WERI-Rb-1 (cell line): ENCODE measurements around the gene FHL1.
"Not testable (repeated sequence)": the region's sequence is repeated elsewhere in the genome, so short reads cannot be mapped to it uniquely, and the experiment has no call there.

Source experiments
- DNase-seq: peaks from one replicate; pipeline ENCODE4 v3.0.0-alpha.2; 2020
- H3K27ac ChIP-seq: fragments of 250-450 bp; sonication (Bioruptor Pico); 2 replicates; pipeline ENCODE4 v1.5.1; 2020; ENCODE audit warnings: mild to moderate bottlenecking, moderate library complexity
- H3K27me3 ChIP-seq: fragments of 250-450 bp; sonication (Bioruptor Pico); 2 replicates; pipeline ENCODE4 v1.5.1; 2021; ENCODE audit warnings: mild to moderate bottlenecking, low read depth, moderate library complexity; ENCODE audit not compliant: insufficient read depth, severe bottlenecking
- H3K36me3 ChIP-seq: fragments of 250-450 bp; sonication (Bioruptor Pico); 2 replicates; pipeline ENCODE4 v1.5.1; 2020; ENCODE audit warnings: mild to moderate bottlenecking, moderate library complexity
- H3K4me3 ChIP-seq: 2 replicates; pipeline ENCODE4 v1.5.1; 2011; ENCODE audit warnings: low read depth, mild to moderate bottlenecking, control low read depth, low read length
- H3K9me3 ChIP-seq: fragments of 250-450 bp; sonication (Bioruptor Pico); 2 replicates; pipeline ENCODE4 v1.5.1; 2021; ENCODE audit warnings: mild to moderate bottlenecking, moderate library complexity; ENCODE audit not compliant: severe bottlenecking
- CTCF ChIP-seq: IDR thresholded peaks from 2 replicates; pipeline ENCODE4 v1.5.1; 2011; ENCODE audit warnings: low read depth, mild to moderate bottlenecking, control low read depth, inconsistent platforms, low read length

Gene FHL1

GRCh38 chrX:136147315-136147901 lies at the start of gene FHL1:
FHL1 (plus strand) TSS chrX:136147533.
- H3K36me3 ChIP-seq: no peaks in the 10 kb centered on the region
- H3K27me3 ChIP-seq: peaks cover 45% of the 10 kb centered on the region
- no peak for TF ChIP-seq CTCF
- DNase-seq: peak; percentile 45
- peak within 1 kb of the TSS; percentile 48 for H3K4me3 ChIP-seq
- no peak within 1 kb of the TSS for H3K27ac ChIP-seq
- peaks cover 3% of the 10 kb centered on the region for H3K9me3 ChIP-seq

GRCh38 chrX:136097871-136098805 lies 49.2 kb upstream of the FHL1 start:
- no peak for DNase-seq
- Histone ChIP-seq H3K27me3 (peaks cover 60% of the 10 kb centered on the region), H3K4me3 (no peak overlapping the region), H3K9me3 (peaks cover 2% of the 10 kb centered on the region), H3K36me3 (no peaks in the 10 kb centered on the region), H3K27ac (no peak overlapping the region)
- TF ChIP-seq CTCF: no peak

- Histone ChIP-seq H3K36me3 (no peaks in the 10 kb centered on the region), H3K27me3 (peaks cover 73% of the 10 kb centered on the region), H3K27ac (no peak overlapping the region), H3K9me3 (no peaks in the 10 kb centered on the region), H3K4me3 (no peak overlapping the region)
- TF ChIP-seq CTCF: no peak
- DNase-seq: no peak
Observed at GRCh38 chrX:136104936-136105335, 42.4 kb upstream of the FHL1 start.

GRCh38 chrX:136106920-136107528 lies 40.3 kb upstream of the FHL1 start:
- no peak for DNase-seq
- Histone ChIP-seq H3K27ac (no peak overlapping the region), H3K36me3 (no peaks in the 10 kb centered on the region), H3K9me3 (no peaks in the 10 kb centered on the region), H3K4me3 (no peak overlapping the region), H3K27me3 (peaks cover 64% of the 10 kb centered on the region)
- TF ChIP-seq CTCF: no peak

GRCh38 chrX:136108905-136109304 lies 38.4 kb upstream of the FHL1 start:
- H3K4me3 ChIP-seq, H3K27ac ChIP-seq, DNase-seq, H3K36me3 ChIP-seq, H3K9me3 ChIP-seq: not testable (repeated sequence)
- peaks cover 66% of the 10 kb centered on the region for H3K27me3 ChIP-seq

GRCh38 chrX:136112286-136112685 lies 35.0 kb upstream of the FHL1 start:
- Histone ChIP-seq H3K4me3 (no peak overlapping the region), H3K36me3 (no peaks in the 10 kb centered on the region), H3K27me3 (peaks cover 68% of the 10 kb centered on the region), H3K27ac (no peak overlapping the region), H3K9me3 (no peaks in the 10 kb centered on the region)
- no peak for DNase-seq
- TF ChIP-seq CTCF: no peak
